GM12872 (cell line): ENCODE data around the gene COL21A1.

Experiments used
- CTCF ChIP-seq: IDR thresholded peaks from 3 replicates; pipeline ENCODE4 v1.5.1; 2011; ENCODE audit warnings: low read depth, mild to moderate bottlenecking, low read length, moderate library complexity; ENCODE audit not compliant: insufficient read depth

COL21A1 gene

DNA sequence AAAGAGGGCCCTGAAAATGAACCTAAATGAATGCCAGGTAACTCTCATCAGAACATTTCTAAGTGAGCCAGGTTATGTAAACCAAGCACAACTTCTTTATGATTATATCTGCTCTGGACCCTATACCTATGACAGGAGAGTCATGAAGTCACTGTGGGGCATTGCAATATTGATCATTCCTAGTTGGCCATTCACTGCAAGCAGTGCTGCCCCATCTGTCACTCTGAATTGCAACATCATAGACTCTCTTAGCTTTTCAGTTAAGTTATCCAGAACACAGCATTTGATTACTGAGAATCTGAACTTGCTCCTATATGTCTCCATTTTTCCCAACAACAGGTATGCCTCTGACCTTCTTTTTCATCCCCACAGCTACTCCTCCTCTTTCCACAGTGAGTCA lies 3.3 kb downstream of the COL21A1 start:
- TF ChIP-seq CTCF = no peak

DNA sequence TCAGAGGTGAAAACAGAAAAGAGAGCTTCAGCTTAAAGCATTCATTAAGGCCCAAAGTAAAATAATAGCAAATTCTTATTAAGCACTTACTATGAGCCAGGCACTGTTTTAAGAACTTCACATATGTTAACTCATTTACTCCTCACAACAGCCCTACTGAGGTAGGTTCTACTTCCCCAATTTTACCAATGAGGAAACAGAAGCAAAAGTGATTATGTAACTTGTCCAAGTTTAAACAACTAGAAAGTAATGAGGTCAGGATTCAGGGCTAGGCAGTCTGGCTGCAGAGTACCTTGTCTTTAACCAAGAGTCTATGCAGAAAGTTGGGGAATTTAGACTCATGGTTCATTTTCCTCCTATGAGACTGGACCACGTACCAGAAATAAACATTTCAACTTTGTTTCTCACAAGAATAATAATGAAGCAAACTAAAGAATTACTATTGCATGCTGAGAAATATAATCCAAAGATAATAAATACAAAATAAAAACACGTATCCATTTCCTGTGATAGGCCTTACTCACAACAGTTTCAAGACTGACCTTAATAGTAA lies 3.8 kb downstream of the COL21A1 start:
- no peak for TF ChIP-seq CTCF

DNA sequence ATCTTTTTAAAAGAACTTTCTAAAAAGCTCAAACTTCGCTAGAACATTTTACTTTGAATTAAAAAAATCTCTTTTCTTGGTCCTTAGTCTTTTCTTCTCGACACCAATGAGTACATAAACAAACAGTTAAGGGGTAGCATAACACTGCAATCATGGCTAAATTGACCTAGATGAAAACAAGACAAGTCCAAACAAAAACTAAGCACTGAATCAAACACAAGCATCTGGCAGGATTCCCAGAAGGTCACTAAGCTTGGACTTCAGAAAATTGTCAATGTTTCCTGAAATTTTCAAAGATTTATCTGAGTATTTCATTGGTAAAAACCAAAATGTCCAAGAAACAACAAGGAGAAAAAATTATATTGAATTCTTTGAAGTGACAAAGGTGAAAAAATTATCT lies 5.0 kb downstream of the COL21A1 start:
- no peak for TF ChIP-seq CTCF

GRCh38 chr6:56241124-56241802 lies 6.1 kb downstream of the COL21A1 start:
- TF ChIP-seq CTCF = no peak

GRCh38 chr6:56238352-56238751 lies 9.0 kb downstream of the COL21A1 start:
- no peak for TF ChIP-seq CTCF

DNA sequence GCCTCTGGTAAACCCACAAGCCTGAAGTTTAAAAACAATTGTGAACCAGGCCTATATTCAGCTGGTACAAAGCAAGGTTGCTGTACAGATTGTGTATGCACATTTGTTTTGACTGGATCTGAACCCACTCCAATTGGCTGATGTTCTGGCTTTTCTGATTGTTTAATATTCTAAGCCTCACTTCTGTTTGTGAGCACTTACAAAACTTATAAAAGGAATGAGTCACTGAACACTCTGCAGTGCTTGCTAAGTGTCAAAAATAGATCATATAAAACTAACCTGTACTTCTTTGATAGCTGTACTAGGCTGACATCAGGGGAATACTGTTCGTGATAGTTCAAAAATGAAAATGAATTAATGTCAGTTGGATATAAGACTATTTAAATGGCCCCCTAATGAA lies 12.1 kb downstream of the COL21A1 start:
- TF ChIP-seq CTCF = no peak

- TF ChIP-seq CTCF = no peak
These were observed 14.9 kb downstream of the COL21A1 start for GRCh38 chr6:56232436-56232835.
